Stimulated activated CD4-positive, alpha-beta T cell treated with anti-CD3 and anti-CD28 coated beads, Interleukin-15, amount 100 ng/mL, for 1 hour (primary cell): ENCODE data around the gene REXO1.
"Not testable (repeated sequence)": the region's sequence is repeated elsewhere in the genome, so short reads cannot be mapped to it uniquely, and the experiment has no call there.

Source experiments
- DNase-seq, 2 donors: peaks; one replicate each; pipeline ENCODE4 v3.0.0-alpha.2; 2020; ENCODE audit warnings: low read depth in 1 of 2, low spot score in 1 of 2

Gene REXO1

GRCh38 chr19:1848399-1849131 is at the start of gene REXO1:
REXO1 (minus strand) TSS chr19:1848483; CDS start chr19:1848358, 125 bp downstream.
- DNase-seq: peak; percentile 96

- no peak for DNase-seq
Measured at GRCh38 chr19:1896508-1896907, 48.2 kb upstream of the REXO1 start.

- no peak for DNase-seq
Measured at GRCh38 chr19:1893791-1894190, 45.5 kb upstream of the REXO1 start.

GRCh38 chr19:1889907-1890306 is 41.6 kb upstream of the REXO1 start:
- DNase-seq: no peak

- DNase-seq: no peak
Measured at GRCh38 chr19:1888385-1888784, 40.1 kb upstream of the REXO1 start.

- DNase-seq: not testable (repeated sequence)
Measured at GRCh38 chr19:1886360-1886759, 38.1 kb upstream of the REXO1 start.

GRCh38 chr19:1885398-1886119 is 37.3 kb upstream of the REXO1 start, which contains the start of gene ABHD17A:
ABHD17A (minus strand) TSS chr19:1885496; CDS start chr19:1881566, 3,930 bp downstream.
- peak; percentile 89 to 94 for DNase-seq

- no peak for DNase-seq
Measured at GRCh38 chr19:1884719-1885334, 36.5 kb upstream of the REXO1 start.

- DNase-seq: no peak
Measured at GRCh38 chr19:1884291-1884718, 36.0 kb upstream of the REXO1 start.

- no peak for DNase-seq
Measured at GRCh38 chr19:1883784-1884183, 35.5 kb upstream of the REXO1 start.

GRCh38 chr19:1882786-1883692 is 34.8 kb upstream of the REXO1 start:
- DNase-seq: no peak

GRCh38 chr19:1882089-1882785 is 34.0 kb upstream of the REXO1 start:
- DNase-seq: peak in 1 of 2 donors; percentile 63

GRCh38 chr19:1881393-1882088 is 33.3 kb upstream of the REXO1 start:
- not testable (repeated sequence) for DNase-seq

- DNase-seq: no peak
Measured at GRCh38 chr19:1880611-1881392, 32.5 kb upstream of the REXO1 start.

GRCh38 chr19:1879982-1880381 is 31.7 kb upstream of the REXO1 start:
- not testable (repeated sequence) for DNase-seq

- not testable (repeated sequence) for DNase-seq
Measured at GRCh38 chr19:1878583-1878982, 30.3 kb upstream of the REXO1 start.

GRCh38 chr19:1877280-1877660 is 29.0 kb upstream of the REXO1 start:
- DNase-seq: not testable (repeated sequence)

- not testable (repeated sequence) for DNase-seq
Measured at GRCh38 chr19:1876496-1877279, 28.4 kb upstream of the REXO1 start.
